Measurements from ENCODE around the gene BRI3BP.
"Not testable (repeated sequence)": the region's sequence is repeated elsewhere in the genome, so short reads cannot be mapped to it uniquely, and the experiment has no call there.

BRI3BP gene

GRCh38 chr12:125029761-125030358 is 36.4 kb downstream of the BRI3BP start:
- no peak for DNase-seq
- TF ChIP-seq, protein P1, sequence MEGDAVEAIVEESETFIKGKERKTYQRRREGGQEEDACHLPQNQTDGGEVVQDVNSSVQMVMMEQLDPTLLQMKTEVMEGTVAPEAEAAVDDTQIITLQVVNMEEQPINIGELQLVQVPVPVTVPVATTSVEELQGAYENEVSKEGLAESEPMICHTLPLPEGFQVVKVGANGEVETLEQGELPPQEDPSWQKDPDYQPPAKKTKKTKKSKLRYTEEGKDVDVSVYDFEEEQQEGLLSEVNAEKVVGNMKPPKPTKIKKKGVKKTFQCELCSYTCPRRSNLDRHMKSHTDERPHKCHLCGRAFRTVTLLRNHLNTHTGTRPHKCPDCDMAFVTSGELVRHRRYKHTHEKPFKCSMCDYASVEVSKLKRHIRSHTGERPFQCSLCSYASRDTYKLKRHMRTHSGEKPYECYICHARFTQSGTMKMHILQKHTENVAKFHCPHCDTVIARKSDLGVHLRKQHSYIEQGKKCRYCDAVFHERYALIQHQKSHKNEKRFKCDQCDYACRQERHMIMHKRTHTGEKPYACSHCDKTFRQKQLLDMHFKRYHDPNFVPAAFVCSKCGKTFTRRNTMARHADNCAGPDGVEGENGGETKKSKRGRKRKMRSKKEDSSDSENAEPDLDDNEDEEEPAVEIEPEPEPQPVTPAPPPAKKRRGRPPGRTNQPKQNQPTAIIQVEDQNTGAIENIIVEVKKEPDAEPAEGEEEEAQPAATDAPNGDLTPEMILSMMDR (IDR thresholded peaks at IDR 0.05) = no peak
- Mint-ChIP-seq H3K36me3 (ENCODE audit: low read depth) (peaks cover 24% of the 10 kb centered on the region), H3K27ac (peak overlapping the region; percentile 6), H3K9me3 (peaks cover 2% of the 10 kb centered on the region), H3K4me1 (peaks cover 18% of the 10 kb centered on the region), H3K27me3 (ENCODE audit: low read depth, poor library complexity) (peaks cover 4% of the 10 kb centered on the region), H3K4me3 (no peak overlapping the region)

GRCh38 chr12:125031471-125031870 is 38.0 kb downstream of the BRI3BP start:
- H3K9me3 Mint-ChIP-seq = peaks cover 11% of the 10 kb centered on the region
- peak overlapping the region; percentile 80 for H3K27ac Mint-ChIP-seq
- not testable (repeated sequence) for H3K27me3 Mint-ChIP-seq (ENCODE audit: low read depth, poor library complexity); DNase-seq; H3K4me3 Mint-ChIP-seq
- H3K36me3 Mint-ChIP-seq (ENCODE audit: low read depth) = peaks cover 11% of the 10 kb centered on the region
- H3K4me1 Mint-ChIP-seq = peaks cover 13% of the 10 kb centered on the region

DNA sequence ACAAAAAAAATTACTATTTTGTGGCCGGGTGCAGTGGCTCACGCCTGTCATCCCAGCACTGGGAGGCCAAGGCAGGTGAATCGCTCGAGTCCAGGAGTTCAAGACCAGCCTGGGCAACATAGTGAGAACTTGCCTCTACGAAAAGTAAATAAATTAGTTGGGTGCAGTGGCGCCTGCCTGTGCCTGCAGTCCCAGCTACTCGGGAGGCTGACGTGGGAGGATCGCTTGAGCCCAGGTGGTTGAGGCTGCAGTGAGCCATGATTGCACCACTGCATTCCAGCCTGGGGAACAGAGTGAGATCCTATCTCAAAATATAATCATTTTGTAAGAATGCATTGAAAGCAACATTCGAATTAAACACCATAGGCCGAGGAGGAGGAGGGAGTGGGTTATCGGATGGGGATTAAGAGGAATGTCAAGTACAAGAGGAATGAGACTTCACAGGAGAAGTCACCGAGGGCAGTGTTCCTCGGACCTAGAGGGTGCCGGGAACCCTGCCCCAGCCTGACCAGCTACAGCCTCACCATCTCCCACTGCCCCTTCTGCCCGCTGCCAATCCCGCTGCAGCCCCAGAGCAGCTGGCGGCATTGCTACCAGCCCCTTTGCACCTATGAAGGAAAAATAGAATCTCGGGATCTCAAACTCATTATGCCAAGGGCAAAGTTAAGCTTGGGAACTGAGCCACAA is 39.2 kb downstream of the BRI3BP start:
- Mint-ChIP-seq H3K9me3 (peaks cover 11% of the 10 kb centered on the region), H3K27ac (no peak overlapping the region), H3K4me1 (peaks cover 13% of the 10 kb centered on the region), H3K4me3 (no peak overlapping the region), H3K36me3 (ENCODE audit: low read depth) (peaks cover 11% of the 10 kb centered on the region), H3K27me3 (ENCODE audit: low read depth, poor library complexity) (peaks cover 4% of the 10 kb centered on the region)
- no peak for DNase-seq
- TF ChIP-seq, protein P1 (IDR thresholded peaks at IDR 0.05) = no peak

- H3K4me1 Mint-ChIP-seq = peaks cover 13% of the 10 kb centered on the region
- no peak overlapping the region for H3K4me3 Mint-ChIP-seq
- TF ChIP-seq, protein P1 (IDR thresholded peaks at IDR 0.05) = no peak
- H3K36me3 Mint-ChIP-seq (ENCODE audit: low read depth) = peaks cover 6% of the 10 kb centered on the region
- peaks cover 8% of the 10 kb centered on the region for H3K27me3 Mint-ChIP-seq (ENCODE audit: low read depth, poor library complexity)
- peaks cover 11% of the 10 kb centered on the region for H3K9me3 Mint-ChIP-seq
- no peak for DNase-seq
- H3K27ac Mint-ChIP-seq = peak overlapping the region; percentile 52
These were observed 39.8 kb downstream of the BRI3BP start for GRCh38 chr12:125033288-125033687.

- H3K27ac Mint-ChIP-seq = no peak overlapping the region
- DNase-seq = no peak
- TF ChIP-seq, protein P1 (IDR thresholded peaks at IDR 0.05) = no peak
- peaks cover 9% of the 10 kb centered on the region for H3K27me3 Mint-ChIP-seq (ENCODE audit: low read depth, poor library complexity)
- peaks cover 11% of the 10 kb centered on the region for H3K9me3 Mint-ChIP-seq
- H3K4me3 Mint-ChIP-seq = no peak overlapping the region
- no peaks in the 10 kb centered on the region for H3K4me1 Mint-ChIP-seq
- no peaks in the 10 kb centered on the region for H3K36me3 Mint-ChIP-seq (ENCODE audit: low read depth)
These were observed 45.7 kb downstream of the BRI3BP start for GRCh38 chr12:125038976-125039625.

- H3K27ac Mint-ChIP-seq = no peak overlapping the region
- H3K27me3 Mint-ChIP-seq (ENCODE audit: low read depth, poor library complexity) = peaks cover 1% of the 10 kb centered on the region
- no peaks in the 10 kb centered on the region for H3K4me1 Mint-ChIP-seq
- no peak for DNase-seq
- peaks cover 5% of the 10 kb centered on the region for H3K36me3 Mint-ChIP-seq (ENCODE audit: low read depth)
- H3K4me3 Mint-ChIP-seq = peak overlapping the region; percentile 76
- TF ChIP-seq, protein P1 (IDR thresholded peaks at IDR 0.05) = no peak
- peaks cover 6% of the 10 kb centered on the region for H3K9me3 Mint-ChIP-seq
These were observed 55.6 kb downstream of the BRI3BP start for GRCh38 chr12:125049093-125049458.

Measured in nephron progenitor cell (in vitro differentiated cells).